GM23338 (cell line): ENCODE data around the gene RNF213.

ENCODE experiments used
- EZH2 ChIP-seq: fragments of 200-600 bp; sonication (generic); IDR thresholded peaks from one replicate; pipeline ENCODE4 v1.8.0; 2017; ENCODE audit warnings: antibody characterized with exemption, mild to moderate bottlenecking, low read depth; ENCODE audit not compliant: unreplicated experiment
- EZH2phosphoT487 ChIP-seq: fragments of 200-600 bp; sonication (generic); IDR thresholded peaks from one replicate; pipeline ENCODE4 v1.8.1; 2018; ENCODE audit warnings: antibody characterized with exemption; ENCODE audit not compliant: unreplicated experiment
- POLR2AphosphoS5 ChIP-seq: IDR thresholded peaks from 2 replicates; pipeline ENCODE4 v1.6.1; 2016; ENCODE audit warnings: antibody characterized with exemption, low read depth
- TF ChIP-seq, protein P1 (sequence below), 2 experiments: fragments of 200-600 bp in 1 of 2; sonication (generic) in 1 of 2; conservative IDR thresholded peaks; 2 replicates each; pipeline versions ENCODE4 v1.5.1 to v1.6.1; 2016 to 2017; ENCODE audit warnings: antibody characterized with exemption in 2 of 2, low read depth in 2 of 2, mild to moderate bottlenecking in 2 of 2, moderate library complexity in 1 of 2

DNA sequence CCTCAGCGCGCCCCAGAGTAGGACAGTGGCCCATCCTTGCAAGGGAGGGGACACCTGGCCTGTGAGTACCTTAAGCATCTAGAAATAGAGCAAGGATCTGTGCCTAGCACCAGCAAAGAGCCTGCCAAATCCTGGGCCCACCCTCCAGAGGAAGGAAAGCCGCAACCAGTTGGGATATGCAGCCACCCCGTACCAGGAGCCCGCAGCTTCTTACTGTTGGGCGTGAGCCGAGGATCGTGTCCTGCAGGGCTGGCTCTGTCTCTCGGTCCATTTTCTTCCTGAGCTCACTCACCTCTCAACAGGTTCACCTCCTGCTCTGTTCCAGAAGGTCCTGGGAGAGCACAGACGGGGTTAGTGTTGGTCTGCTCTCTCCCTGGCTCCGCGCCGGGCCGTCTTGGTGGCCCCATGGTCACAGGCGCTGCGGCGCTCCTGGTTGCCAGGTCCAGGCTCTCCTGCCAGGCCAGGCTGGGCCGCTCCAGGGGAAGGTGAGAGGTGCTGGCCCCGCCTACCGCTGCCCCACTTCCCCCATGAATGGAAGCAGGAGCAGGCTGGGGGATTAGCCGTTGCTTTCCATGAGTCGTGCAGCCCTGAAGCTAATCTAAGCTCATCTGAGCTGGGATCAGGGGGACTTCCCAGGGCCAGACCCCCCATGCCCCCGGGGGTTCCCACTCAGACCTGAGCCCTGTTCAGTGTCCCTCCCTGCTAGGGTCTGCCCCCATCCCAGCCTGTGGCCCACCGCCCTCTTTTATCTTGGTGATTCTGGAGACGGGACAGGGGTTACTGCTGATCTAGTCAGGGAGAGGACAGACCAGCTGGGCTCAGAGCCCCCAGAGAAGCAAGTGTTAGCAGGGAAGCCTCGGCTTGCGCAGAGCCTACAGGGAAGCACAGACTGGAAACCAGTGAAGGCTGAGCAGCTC is 167.0 kb downstream of the RNF213 start:
- TF ChIP-seq, protein P1, sequence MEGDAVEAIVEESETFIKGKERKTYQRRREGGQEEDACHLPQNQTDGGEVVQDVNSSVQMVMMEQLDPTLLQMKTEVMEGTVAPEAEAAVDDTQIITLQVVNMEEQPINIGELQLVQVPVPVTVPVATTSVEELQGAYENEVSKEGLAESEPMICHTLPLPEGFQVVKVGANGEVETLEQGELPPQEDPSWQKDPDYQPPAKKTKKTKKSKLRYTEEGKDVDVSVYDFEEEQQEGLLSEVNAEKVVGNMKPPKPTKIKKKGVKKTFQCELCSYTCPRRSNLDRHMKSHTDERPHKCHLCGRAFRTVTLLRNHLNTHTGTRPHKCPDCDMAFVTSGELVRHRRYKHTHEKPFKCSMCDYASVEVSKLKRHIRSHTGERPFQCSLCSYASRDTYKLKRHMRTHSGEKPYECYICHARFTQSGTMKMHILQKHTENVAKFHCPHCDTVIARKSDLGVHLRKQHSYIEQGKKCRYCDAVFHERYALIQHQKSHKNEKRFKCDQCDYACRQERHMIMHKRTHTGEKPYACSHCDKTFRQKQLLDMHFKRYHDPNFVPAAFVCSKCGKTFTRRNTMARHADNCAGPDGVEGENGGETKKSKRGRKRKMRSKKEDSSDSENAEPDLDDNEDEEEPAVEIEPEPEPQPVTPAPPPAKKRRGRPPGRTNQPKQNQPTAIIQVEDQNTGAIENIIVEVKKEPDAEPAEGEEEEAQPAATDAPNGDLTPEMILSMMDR (conservative IDR thresholded peaks at IDR 0.05; ENCODE audit: low read depth in 2 of 2), result no peak
- no peak for TF ChIP-seq EZH2
- no peak for TF ChIP-seq POLR2AphosphoS5
- no peak for TF ChIP-seq EZH2phosphoT487
